HG02588 (cell line): Measurements from ENCODE around the gene CRYZL1.
A peak's percentile ranks its signal among the peaks of the same experiment; 100 is the strongest.
"Not testable (repeated sequence)": the region's sequence is repeated elsewhere in the genome, so short reads cannot be mapped to it uniquely, and the experiment has no call there.

Source experiments
- ATAC-seq: cut with Tn5 transposase; IDR thresholded peaks from one replicate; pipeline ENCODE4 v1.9.1; 2021; ENCODE audit warnings: mild to moderate bottlenecking, moderate library complexity; ENCODE audit not compliant: unreplicated experiment

Gene CRYZL1

GRCh38 chr21:33640697-33641351, 717 bp downstream of the CRYZL1 start:
- no peak for ATAC-seq

- ATAC-seq, result no peak
Measured at GRCh38 chr21:33634254-33634653, 7.3 kb downstream of the CRYZL1 start.

- ATAC-seq, result not testable (repeated sequence)
Measured at GRCh38 chr21:33626151-33626550, 15.4 kb downstream of the CRYZL1 start.

DNA sequence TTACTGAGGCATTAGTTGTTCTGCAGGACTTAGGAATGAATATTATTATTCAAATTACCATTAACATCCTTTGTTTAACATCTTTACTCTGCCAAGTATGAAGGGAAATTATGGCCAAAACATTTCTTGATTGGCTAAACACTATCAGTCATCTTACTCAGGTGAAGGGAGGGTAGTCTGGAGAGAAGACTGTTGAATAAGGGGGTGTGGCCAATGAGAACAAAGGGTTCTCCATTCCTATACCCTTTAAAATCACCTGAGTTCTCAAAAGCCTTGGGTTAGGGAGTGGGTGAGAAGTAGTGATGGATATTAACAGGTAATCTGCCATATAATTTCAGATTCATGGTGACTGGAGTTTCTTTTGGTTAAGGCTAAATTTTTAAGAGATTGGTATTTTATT, 19.3 kb downstream of the CRYZL1 start:
- ATAC-seq, result no peak

- ATAC-seq, result no peak
Measured at GRCh38 chr21:33619726-33620125, 21.8 kb downstream of the CRYZL1 start.

GRCh38 chr21:33618407-33618806, 23.1 kb downstream of the CRYZL1 start:
- ATAC-seq, result no peak

DNA sequence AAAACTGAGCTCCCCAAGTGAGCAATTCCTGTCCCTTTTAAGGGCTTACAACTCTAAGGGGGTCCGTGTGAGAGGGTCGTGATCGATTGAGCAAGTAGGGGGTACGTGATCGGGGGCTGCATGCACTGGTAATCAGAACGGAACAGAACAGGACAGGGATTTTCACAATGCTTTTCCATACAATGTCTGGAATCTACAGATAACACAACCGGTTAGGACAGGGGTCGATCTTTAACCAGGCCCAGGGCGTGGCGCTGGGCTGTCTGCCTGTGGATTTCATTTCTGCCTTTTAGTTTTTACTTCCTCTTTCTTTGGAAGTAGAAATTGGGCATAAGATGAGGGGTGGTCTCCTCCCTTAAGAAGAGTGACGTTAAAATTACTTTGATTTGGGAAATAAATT, 24.0 kb downstream of the CRYZL1 start:
- ATAC-seq, result not testable (repeated sequence)

GRCh38 chr21:33611006-33611744, 30.4 kb downstream of the CRYZL1 start:
- ATAC-seq, result no peak

- ATAC-seq, result no peak
Measured at GRCh38 chr21:33608559-33608958, 33.0 kb downstream of the CRYZL1 start.

- ATAC-seq, result no peak
Measured at GRCh38 chr21:33598051-33598450, 43.5 kb downstream of the CRYZL1 start.

DNA sequence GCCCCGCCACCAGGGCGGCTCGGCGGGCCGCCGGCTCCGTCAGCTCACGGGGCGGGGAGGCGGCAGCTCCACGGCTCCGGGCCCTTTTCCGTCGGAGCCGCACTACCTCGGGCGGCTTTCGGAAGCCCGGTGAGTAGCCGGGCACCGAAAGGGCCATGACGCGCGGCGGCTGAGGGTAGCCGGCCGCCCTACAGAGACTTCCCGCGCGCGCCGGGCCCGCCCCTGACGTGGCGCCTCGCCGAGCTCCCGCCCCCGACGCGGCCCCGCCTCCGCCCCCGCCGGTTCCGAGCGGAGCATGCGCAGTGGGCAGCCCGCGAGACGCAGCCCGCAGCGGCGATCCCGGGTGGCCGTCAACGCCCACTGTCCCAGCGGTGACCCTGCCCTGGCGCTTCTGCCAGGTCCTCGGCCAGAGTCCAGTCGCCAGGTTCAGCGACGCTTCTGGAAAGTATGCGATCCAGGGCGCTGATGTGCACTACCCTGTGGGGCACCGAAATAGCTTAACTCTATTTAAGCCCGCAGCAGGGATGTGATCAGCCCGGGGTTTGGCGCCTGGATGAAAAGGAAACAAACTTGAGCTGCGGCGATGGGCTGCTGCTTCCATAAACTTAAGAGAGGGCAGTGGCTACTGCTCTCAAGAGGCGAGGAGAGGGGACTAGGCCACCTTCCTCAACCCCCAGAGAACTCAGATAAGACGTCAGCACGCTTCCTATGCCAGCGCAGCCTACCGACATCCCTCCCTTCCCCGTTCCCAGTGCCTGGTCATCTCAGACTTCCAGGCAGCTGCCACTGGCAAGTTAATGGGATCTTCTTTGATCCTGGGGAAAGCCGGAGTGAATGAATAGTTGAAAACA, 52.8 kb downstream of the CRYZL1 start, which contains the start of gene DONSON:
Gene DONSON, minus strand, starts transcription at position 200 of the 851 bp plus-strand sequence. Its CDS starts 43 bp downstream, at position 157.
- ATAC-seq, result peak; percentile 90

DNA sequence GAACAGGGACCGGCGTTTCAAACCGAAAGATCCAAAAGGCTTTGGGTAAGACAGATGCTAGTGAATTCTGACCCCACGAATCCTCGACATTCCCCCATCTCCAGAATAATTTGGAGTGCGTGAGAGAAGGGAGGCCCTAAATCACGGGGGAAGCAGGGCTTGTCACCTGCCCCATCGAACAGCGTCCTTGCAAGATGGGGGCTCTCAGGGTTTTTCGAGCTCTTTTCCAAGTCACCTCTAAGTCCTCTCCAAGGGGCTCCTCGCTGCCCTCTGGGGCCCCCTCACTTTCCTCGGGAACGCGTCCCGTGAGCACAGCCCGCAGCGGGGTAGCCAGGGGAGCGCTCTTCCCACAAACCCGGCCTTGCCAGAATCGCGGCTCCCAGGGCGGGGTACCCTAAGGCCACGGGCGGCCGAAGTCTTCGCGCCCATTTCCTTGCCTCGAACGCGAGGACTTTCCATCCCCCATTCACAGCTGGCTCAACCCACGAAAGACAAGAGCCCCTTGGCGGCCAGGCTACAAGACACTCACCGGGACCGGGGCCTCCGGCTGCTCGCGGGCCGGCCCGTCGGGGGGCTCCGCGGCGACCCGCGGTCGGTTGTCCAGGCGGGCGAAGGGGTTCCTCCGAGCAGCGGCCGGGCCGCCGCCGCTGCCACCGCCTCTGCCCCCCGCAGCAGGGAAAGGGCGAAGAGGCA, 53.6 kb downstream of the CRYZL1 start:
- no peak for ATAC-seq

DNA sequence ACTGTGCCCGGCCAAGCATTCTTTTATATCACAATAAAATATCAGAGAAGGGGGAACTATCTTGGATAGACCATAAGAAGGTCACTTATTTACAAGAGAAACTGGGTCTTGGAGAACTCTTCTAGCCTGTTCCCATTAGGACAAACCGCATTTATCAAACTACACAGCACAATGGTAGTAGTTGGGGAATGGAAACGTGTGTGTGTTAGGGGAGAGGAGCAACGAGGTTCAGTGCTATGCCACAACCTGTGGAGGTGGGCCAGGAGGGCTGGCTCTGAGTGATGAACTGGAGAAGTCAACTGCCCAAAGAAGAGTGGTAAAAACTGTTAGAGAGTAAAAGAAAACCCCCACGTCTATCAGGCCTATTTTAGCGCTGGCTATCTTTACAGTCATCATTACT, 54.6 kb downstream of the CRYZL1 start:
- ATAC-seq, result no peak

- no peak for ATAC-seq
Measured at GRCh38 chr21:33584455-33584854, 57.1 kb downstream of the CRYZL1 start.

GRCh38 chr21:33578959-33579542, 62.5 kb downstream of the CRYZL1 start:
- no peak for ATAC-seq

DNA sequence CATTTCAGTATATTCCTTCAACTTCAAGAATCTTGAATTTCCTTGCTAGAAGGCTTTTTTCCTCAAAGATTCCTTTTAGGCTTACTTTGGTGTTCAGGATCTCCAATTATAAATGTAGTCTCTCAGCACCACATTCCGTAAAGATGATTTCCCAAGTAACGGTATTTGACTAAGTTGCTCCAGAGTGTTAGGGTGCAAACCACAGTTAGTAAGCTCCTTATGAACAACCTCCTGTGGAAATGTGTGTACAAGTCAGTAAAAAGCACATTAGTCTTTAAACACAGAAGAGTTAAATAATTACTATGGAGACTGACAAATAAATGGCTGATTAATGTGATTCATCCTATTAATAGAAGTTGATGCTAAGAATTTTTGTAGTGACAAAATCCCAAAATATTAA, 63.3 kb downstream of the CRYZL1 start:
- ATAC-seq, result no peak

DNA sequence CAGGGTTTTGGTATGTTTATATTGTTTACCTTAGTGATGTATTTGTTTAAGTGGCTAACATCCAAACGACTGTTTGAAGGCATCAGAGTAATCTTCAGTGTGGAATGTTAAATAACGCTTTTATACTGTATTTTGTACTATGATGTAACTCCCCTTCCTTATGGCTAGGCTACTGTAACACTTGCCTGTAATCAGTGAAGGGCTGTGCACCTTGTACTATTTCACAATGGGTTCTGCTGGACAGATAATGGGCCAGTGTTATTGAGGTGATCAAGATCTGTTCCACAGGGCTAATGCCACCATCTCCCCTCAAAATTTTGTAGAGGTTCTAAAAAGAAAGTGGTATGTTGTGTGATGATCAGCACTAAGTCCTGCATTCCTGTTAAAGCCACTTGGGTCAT, 64.8 kb downstream of the CRYZL1 start:
- not testable (repeated sequence) for ATAC-seq

DNA sequence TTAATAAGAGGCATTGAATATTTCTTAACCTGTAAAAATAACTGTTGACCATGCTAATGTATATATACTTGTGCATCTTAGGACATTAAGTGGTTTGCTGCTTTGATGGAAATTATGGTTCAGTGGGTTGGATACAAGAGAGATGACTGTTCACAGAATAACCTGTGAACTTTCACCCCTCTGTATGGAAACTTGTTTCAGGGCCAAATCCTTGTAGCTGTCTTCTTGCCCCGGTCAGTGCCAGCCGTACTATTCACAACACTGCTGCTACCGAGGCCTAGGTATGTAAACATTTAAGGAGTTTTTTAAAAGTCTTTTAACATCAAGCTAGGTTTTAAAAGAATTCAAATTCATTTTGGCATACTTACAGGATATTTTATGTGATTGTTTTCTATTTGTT, 69.2 kb downstream of the CRYZL1 start:
- ATAC-seq, result no peak

DNA sequence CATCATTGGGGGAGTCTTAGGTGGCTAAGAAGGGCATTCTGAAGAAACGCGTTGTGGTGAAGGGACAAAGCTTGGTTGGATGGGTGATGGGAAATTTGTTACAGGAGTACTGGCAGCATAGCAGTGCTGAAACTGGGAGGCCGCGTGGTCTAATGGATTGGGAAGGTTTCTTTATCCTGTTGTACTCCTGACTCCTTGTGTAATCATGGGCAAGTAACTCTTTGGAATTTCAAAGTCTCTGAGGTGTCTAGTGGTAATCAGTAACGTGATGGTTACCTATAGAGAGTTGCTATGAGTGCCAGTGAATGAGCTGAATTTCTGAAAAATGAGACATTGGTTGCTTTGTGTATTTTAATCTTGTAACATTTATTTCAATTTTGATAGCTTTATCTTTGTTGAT, 71.5 kb downstream of the CRYZL1 start:
- no peak for ATAC-seq

- no peak for ATAC-seq
Measured at GRCh38 chr21:33568448-33568847, 73.1 kb downstream of the CRYZL1 start.

GRCh38 chr21:33567914-33568313, 73.6 kb downstream of the CRYZL1 start:
- no peak for ATAC-seq
